ENCODE results near the gene DHDDS.

DNA sequence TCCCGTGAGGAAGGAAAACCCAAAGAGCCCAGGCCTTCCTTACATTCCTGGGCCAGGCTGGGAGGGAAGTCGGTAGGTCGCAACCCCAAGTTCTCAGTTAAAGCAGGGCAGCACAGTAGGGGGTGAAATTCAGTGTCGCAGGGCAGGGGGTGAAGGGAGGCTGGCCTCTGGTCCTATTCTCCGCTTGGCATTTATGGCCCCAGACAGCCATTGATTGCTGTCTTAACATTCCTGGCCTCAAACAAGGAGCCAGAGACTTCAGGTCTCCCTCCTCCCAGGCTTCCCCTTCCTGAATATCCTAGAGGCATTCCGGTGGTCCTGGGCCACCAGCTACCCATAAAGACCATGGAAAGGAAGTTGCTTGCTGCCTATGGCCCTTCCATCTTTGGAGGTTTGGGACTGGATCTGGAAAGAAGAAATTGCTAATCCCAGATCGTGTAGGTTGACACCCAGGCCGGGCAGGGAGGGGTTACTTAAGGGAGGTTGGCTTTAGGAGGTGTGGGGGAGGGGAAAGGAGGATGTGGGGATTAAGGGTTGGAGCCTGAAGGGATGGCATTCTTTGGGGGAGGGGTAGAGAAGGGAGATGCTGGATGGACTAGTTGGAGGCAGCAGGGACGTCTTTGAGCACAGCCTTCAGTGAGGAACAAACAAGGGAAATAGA, 19.8 kb upstream of the DHDDS start:
- TF ChIP-seq, protein P1, sequence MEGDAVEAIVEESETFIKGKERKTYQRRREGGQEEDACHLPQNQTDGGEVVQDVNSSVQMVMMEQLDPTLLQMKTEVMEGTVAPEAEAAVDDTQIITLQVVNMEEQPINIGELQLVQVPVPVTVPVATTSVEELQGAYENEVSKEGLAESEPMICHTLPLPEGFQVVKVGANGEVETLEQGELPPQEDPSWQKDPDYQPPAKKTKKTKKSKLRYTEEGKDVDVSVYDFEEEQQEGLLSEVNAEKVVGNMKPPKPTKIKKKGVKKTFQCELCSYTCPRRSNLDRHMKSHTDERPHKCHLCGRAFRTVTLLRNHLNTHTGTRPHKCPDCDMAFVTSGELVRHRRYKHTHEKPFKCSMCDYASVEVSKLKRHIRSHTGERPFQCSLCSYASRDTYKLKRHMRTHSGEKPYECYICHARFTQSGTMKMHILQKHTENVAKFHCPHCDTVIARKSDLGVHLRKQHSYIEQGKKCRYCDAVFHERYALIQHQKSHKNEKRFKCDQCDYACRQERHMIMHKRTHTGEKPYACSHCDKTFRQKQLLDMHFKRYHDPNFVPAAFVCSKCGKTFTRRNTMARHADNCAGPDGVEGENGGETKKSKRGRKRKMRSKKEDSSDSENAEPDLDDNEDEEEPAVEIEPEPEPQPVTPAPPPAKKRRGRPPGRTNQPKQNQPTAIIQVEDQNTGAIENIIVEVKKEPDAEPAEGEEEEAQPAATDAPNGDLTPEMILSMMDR (conservative IDR thresholded peaks at IDR 0.05 in 1 of 2, IDR thresholded peaks at IDR 0.05 in 1 of 2; ENCODE audit: extremely low read depth in 1 of 2, insufficient read depth in 1 of 2, low read depth in 1 of 2, low read length in 2 of 2), result no peak
- TF ChIP-seq EZH2 (IDR thresholded peaks at IDR 0.05; ENCODE audit: borderline replicate concordance, low read length), result peak; percentile 11

Data from mammary epithelial cell (primary cell).